ENCODE measurements around the gene VSTM4. TPM values are rescaled to one million over a fixed set of nuclear protein-coding genes. Genes with fewer than 3 reads are reported as not detected.

Gene VSTM4
- total and polyA plus RNA-seq, 2 experiments from 2014 or later, result 0.21 to 0.66 TPM

DNA sequence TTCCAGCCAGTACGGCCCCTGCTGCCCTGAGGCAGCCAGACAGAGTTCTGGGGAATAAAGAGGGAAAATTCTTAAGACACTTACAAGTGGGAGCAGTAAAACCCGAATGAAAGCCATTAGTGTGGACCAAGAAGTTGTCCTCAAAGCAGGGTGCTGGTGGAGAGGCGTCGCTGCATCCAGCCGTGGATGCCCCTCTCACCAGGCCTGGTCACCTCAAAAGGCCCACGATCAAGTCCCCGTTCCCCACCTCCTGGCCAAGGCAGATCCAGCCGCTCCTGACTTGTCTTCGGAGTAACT lies 656 bp downstream of the VSTM4 start (continued):
- TF ChIP-seq ZNF462 (CRISPR knock-in tag; IDR thresholded peaks at IDR 0.05) (no peak), JUNB (IDR thresholded peaks at IDR 0.05; ENCODE audit: unreplicated experiment) (no peak), STAT1 (IDR thresholded peaks at IDR 0.05; ENCODE audit: unreplicated experiment) (no peak), EZH2 (IDR thresholded peaks at IDR 0.05; ENCODE audit: low read depth, unreplicated experiment) (no peak), CREB1 (CRISPR knock-in tag; IDR thresholded peaks at IDR 0.05; ENCODE audit: low read depth) (no peak), EZH2phosphoT487 (IDR thresholded peaks at IDR 0.05; ENCODE audit: unreplicated experiment) (no peak)

- H3K4me3 Mint-ChIP-seq, result no peak overlapping the region
- H4K20me1 ChIP-seq (replicated peaks; ENCODE audit: insufficient read depth), result no peaks in the 10 kb centered on the region
- H3K9me2 ChIP-seq (ENCODE audit: insufficient read depth), result no peaks in the 10 kb centered on the region
- TF ChIP-seq ZNF462 (CRISPR knock-in tag; IDR thresholded peaks at IDR 0.05), result no peak
- no peak overlapping the region for H3K27ac Mint-ChIP-seq
- no peaks in the 10 kb centered on the region for H3K79me2 ChIP-seq (replicated peaks; ENCODE audit: insufficient read depth)
- H3K36me3 ChIP-seq (ENCODE audit: insufficient read depth), result no peaks in the 10 kb centered on the region
- no peaks in the 10 kb centered on the region for H3K9me3 Mint-ChIP-seq
- peaks cover 8% of the 10 kb centered on the region for H3K4me1 Mint-ChIP-seq
- ATAC-seq, result no peak
- no peak overlapping the region for H3K4me3 ChIP-seq
- no peaks in the 10 kb centered on the region for H3F3A ChIP-seq (replicated peaks; ENCODE audit: low read depth)
- peaks cover 10% of the 10 kb centered on the region for H3K27me3 Mint-ChIP-seq (ENCODE audit: insufficient read depth, low read depth, poor library complexity)
- peaks cover 11% of the 10 kb centered on the region for H3K27me3 ChIP-seq (ENCODE audit: insufficient read depth)
- H3K36me3 Mint-ChIP-seq (ENCODE audit: low read depth), result no peaks in the 10 kb centered on the region
- H2AFZ ChIP-seq, result no peak overlapping the region
- no peak overlapping the region for H3K27ac ChIP-seq (ENCODE audit: low read depth)
- H3K4me2 ChIP-seq, result no peak overlapping the region
- no peak for DNase-seq (ENCODE audit: low spot score)
- no peaks in the 10 kb centered on the region for H3K4me1 ChIP-seq (ENCODE audit: insufficient read depth)
Measured at GRCh38 chr10:49113741-49114141, 1.6 kb downstream of the VSTM4 start.

Measured in GM23338 (cell line).